NT2/D1 (cell line): Measurements from ENCODE around the gene FEZF1.

Experiments
- YY1 ChIP-seq: IDR thresholded peaks from 2 replicates; pipeline ENCODE4 v1.6.1; 2011; ENCODE audit not compliant: insufficient read length, insufficient read depth
- ZNF274 ChIP-seq: IDR thresholded peaks from 2 replicates; pipeline ENCODE4 v1.6.1; 2011; ENCODE audit warnings: mild to moderate bottlenecking, low read depth, low read length

DNA sequence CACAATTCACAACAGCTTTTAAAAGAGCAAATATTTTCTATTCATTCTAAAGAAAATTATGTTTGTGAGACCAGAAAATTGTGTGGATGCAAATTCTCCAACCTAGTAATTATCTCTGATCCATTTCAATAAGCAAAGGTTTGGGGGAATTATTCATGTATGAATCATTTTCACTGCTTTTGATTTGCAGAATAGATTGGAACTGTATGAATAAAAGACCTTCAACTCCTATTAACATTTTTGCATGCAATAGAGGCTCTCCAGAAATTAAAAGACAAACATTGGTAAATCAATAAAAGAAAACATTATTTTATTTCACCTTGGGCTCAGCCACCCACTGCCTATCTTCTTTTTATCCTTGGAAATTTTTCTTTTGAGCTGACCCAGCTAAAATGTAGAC lies 43.5 kb downstream of the FEZF1 start:
- no peak for TF ChIP-seq YY1
- no peak for TF ChIP-seq ZNF274
